H9 (cell line): Measurements from ENCODE around the gene DBN1. TPM values are rescaled to one million over a fixed set of nuclear protein-coding genes. Genes with fewer than 3 reads are reported as not detected.
A peak's percentile ranks its signal among the peaks of the same experiment; 100 is the strongest.

Source experiments
- DNase-seq: peaks from one replicate; pipeline ENCODE4 v3.0.0-alpha.2; 2017
- H2AFZ ChIP-seq: one replicate; pipeline ENCODE4 v1.6.1; 2013; ENCODE audit warnings: mild to moderate bottlenecking, low read length, control low read depth, moderate library complexity
- H2AK5ac ChIP-seq: 2 replicates; pipeline ENCODE4 v1.6.1; 2013; ENCODE audit warnings: low read length, control low read depth, mixed read lengths; ENCODE audit not compliant: insufficient read length
- H2BK120ac ChIP-seq: one replicate; pipeline ENCODE4 v1.6.1; 2013; ENCODE audit warnings: low read depth, mild to moderate bottlenecking, low read length, control low read depth, inconsistent platforms; ENCODE audit not compliant: poor library complexity, severe bottlenecking
- H2BK12ac ChIP-seq: 2 replicates; pipeline ENCODE4 v1.6.1; 2013; ENCODE audit warnings: low read length, control low read depth, mixed read lengths, low read depth; ENCODE audit not compliant: insufficient read length
- H2BK15ac ChIP-seq: 2 replicates; pipeline ENCODE4 v1.6.1; 2013; ENCODE audit warnings: low read depth, low read length, control low read depth
- H2BK20ac ChIP-seq: one replicate; pipeline ENCODE4 v1.6.1; 2013; ENCODE audit warnings: low read depth, mild to moderate bottlenecking, low read length, control low read depth, inconsistent platforms; ENCODE audit not compliant: poor library complexity, severe bottlenecking
- H2BK5ac ChIP-seq: 2 replicates; pipeline ENCODE4 v1.6.1; 2013; ENCODE audit warnings: low read length, control low read depth, mixed read lengths; ENCODE audit not compliant: insufficient read length
- H3K14ac ChIP-seq: 2 replicates; pipeline ENCODE4 v1.6.1; 2013; ENCODE audit warnings: low read length, control low read depth; ENCODE audit not compliant: insufficient read depth
- H3K18ac ChIP-seq: 2 replicates; pipeline ENCODE4 v1.6.1; 2013; ENCODE audit warnings: low read depth, mild to moderate bottlenecking, mixed read lengths, low read length, control low read depth; ENCODE audit not compliant: insufficient read length
- H3K23ac ChIP-seq: 2 replicates; pipeline ENCODE4 v1.6.1; 2013; ENCODE audit warnings: low read length, control low read depth, mixed read lengths, low read depth; ENCODE audit not compliant: insufficient read length
- H3K23me2 ChIP-seq: 2 replicates; pipeline ENCODE4 v1.6.1; 2013; ENCODE audit warnings: low read depth, mild to moderate bottlenecking, mixed read lengths, low read length, control low read depth; ENCODE audit not compliant: insufficient read length, poor library complexity, severe bottlenecking
- H3K27ac ChIP-seq: 2 replicates; pipeline ENCODE4 v1.5.1; 2013; ENCODE audit warnings: low read length, control low read depth, mixed read lengths, low read depth; ENCODE audit not compliant: insufficient read length
- H3K27me3 ChIP-seq: 2 replicates; pipeline ENCODE4 v1.6.1; 2013; ENCODE audit warnings: low read length, control low read depth, inconsistent platforms; ENCODE audit not compliant: insufficient read depth
- H3K4ac ChIP-seq: 2 replicates; pipeline ENCODE4 v1.6.1; 2013; ENCODE audit warnings: low read depth, mild to moderate bottlenecking, control low read depth, inconsistent platforms, low read length, moderate library complexity
- H3K4me1 ChIP-seq: 2 replicates; pipeline ENCODE4 v1.6.1; 2013; ENCODE audit warnings: low read length, control low read depth, inconsistent platforms; ENCODE audit not compliant: insufficient read depth
- H3K4me2 ChIP-seq: 2 replicates; pipeline ENCODE4 v1.6.1; 2013; ENCODE audit warnings: low read length, control low read depth, mixed read lengths; ENCODE audit not compliant: insufficient read length, insufficient read depth
- H3K56ac ChIP-seq: 2 replicates; pipeline ENCODE4 v1.6.1; 2013; ENCODE audit warnings: low read depth, mild to moderate bottlenecking, mixed read lengths, low read length, control low read depth; ENCODE audit not compliant: insufficient read length
- H3K79me1 ChIP-seq: 2 replicates; pipeline ENCODE4 v1.6.1; 2013; ENCODE audit warnings: low read depth, mild to moderate bottlenecking, moderate library complexity, low read length, control low read depth, inconsistent platforms; ENCODE audit not compliant: insufficient read depth, poor library complexity, severe bottlenecking
- H3K79me2 ChIP-seq: 2 replicates; pipeline ENCODE4 v1.6.1; 2013; ENCODE audit warnings: low read length, control low read depth, inconsistent platforms; ENCODE audit not compliant: insufficient read depth
- H3K9ac ChIP-seq: 2 replicates; pipeline ENCODE4 v1.6.1; 2013; ENCODE audit warnings: low read length, control low read depth, mixed read lengths; ENCODE audit not compliant: insufficient read length; ENCODE audit errors: extremely low read depth
- H3K9me3 ChIP-seq: one replicate; pipeline ENCODE4 v1.6.1; 2013; ENCODE audit warnings: low read depth, low read length, inconsistent platforms; ENCODE audit not compliant: control insufficient read depth
- H3T11ph ChIP-seq: one replicate; pipeline ENCODE4 v1.6.1; 2013; ENCODE audit warnings: mild to moderate bottlenecking, low read length, control low read depth, inconsistent platforms
- H4K20me1 ChIP-seq: one replicate; pipeline ENCODE4 v1.6.1; 2013; ENCODE audit not compliant: control insufficient read depth, insufficient read length, insufficient read depth
- H4K5ac ChIP-seq: 2 replicates; pipeline ENCODE4 v1.6.1; 2013; ENCODE audit warnings: low read depth, mild to moderate bottlenecking, mixed read lengths, low read length, control low read depth; ENCODE audit not compliant: insufficient read length
- H4K8ac ChIP-seq: replicated peaks from 2 replicates; pipeline ENCODE4 v1.6.1; 2013; ENCODE audit warnings: low read length, control low read depth, mixed read lengths, low read depth; ENCODE audit not compliant: insufficient read length
- H4K91ac ChIP-seq: 2 replicates; pipeline ENCODE4 v1.6.1; 2013; ENCODE audit warnings: low read depth, mild to moderate bottlenecking, moderate library complexity, mixed read lengths, low read length, control low read depth; ENCODE audit not compliant: insufficient read length
- H3K27ac Mint-ChIP-seq, 3 experiments: 2 replicates in 2 of 3; 3 replicates in 1 of 3; pipeline ENCODE4 v1.8.0; 2020 to 2021; ENCODE audit warnings: mixed read lengths in 3 of 3, mild to moderate bottlenecking in 1 of 3, moderate library complexity in 1 of 3
- H3K27me3 Mint-ChIP-seq: 2 replicates; pipeline ENCODE4 v1.8.0; 2021; ENCODE audit warnings: low read depth, mild to moderate bottlenecking, moderate library complexity, mixed read lengths
- H3K36me3 Mint-ChIP-seq, 3 experiments: 2 replicates in 2 of 3; 3 replicates in 1 of 3; pipeline ENCODE4 v1.8.0; 2020 to 2021; ENCODE audit warnings: low read depth in 3 of 3, mixed read lengths in 3 of 3; ENCODE audit not compliant: insufficient read depth in 1 of 3
- H3K4me1 Mint-ChIP-seq, 2 experiments: 2 replicates each; pipeline ENCODE4 v1.8.0; 2020; ENCODE audit warnings: mixed read lengths in 2 of 2
- H3K4me3 Mint-ChIP-seq, 2 experiments: 2 replicates in 1 of 2; 3 replicates in 1 of 2; pipeline ENCODE4 v1.8.0; 2020 to 2021; ENCODE audit warnings: mild to moderate bottlenecking in 2 of 2, mixed read lengths in 2 of 2, moderate library complexity in 1 of 2
- H3K9me3 Mint-ChIP-seq, 2 experiments: 2 replicates in 1 of 2; 3 replicates in 1 of 2; pipeline ENCODE4 v1.8.0; 2020; ENCODE audit warnings: mild to moderate bottlenecking in 2 of 2, mixed read lengths in 2 of 2, moderate library complexity in 1 of 2
- CTCF ChIP-seq: fragments of 200-600 bp; sonication (generic); conservative IDR thresholded peaks from 3 replicates; pipeline ENCODE4 v1.8.0; 2021; ENCODE audit warnings: antibody characterized with exemption, mild to moderate bottlenecking
- WGBS: extraction: QIAGEN DNeasy Blood & Tissue Kit; methylation state at CpG from one replicate; pipeline ENCODE4 v1.1.7; 2013; ENCODE audit warnings: missing lambda C conversion rate, low lambda C conversion rate, mixed read lengths; ENCODE audit not compliant: insufficient read length; ENCODE audit errors: extremely low coverage; 5-methylcytosine and 5-hydroxymethylcytosine counted together
- total RNA-seq: library from RNA; stranded (reverse); gene quantifications from 2 replicates; pipeline ENCODE4 v1.2.1, GENCODE V29; 2021

DBN1 gene
- total RNA-seq, 1 experiment from 2014 or later, result 340 TPM

- Mint-ChIP-seq H3K27ac (0 out of 7 replicates have a peak overlapping the region, but pooled peaks of 1 of the 3 experiments have one; percentile 53), H3K4me1 (peaks cover 3 to 11% of the 10 kb centered on the region in 2 experiments; a peak in 3 of 4 replicates), H3K27me3 (no peaks in the 10 kb centered on the region; the same call in none of the 2 replicates), H3K36me3 (peaks cover 44 to 86% (median 84%) of the 10 kb centered on the region in 3 experiments), H3K9me3 (no peaks in the 10 kb centered on the region; a peak in 1 of 5 replicates), H3K4me3 (no peak overlapping the region)
- Histone ChIP-seq H2BK12ac (no peak overlapping the region), H3K9ac (no peak overlapping the region), H3K14ac (no peak overlapping the region), H3K18ac (no peak overlapping the region), H2BK5ac (no peak overlapping the region), H3K27me3 (no peaks in the 10 kb centered on the region), H4K8ac (no peak overlapping the region), H3K23ac (no peak overlapping the region), H3K9me3 (no peaks in the 10 kb centered on the region), H4K5ac (no peak overlapping the region), H2BK15ac (no peak overlapping the region), H4K91ac (no peak overlapping the region), H2BK20ac (no peak overlapping the region), H4K20me1 (no peaks in the 10 kb centered on the region), H3K4ac (no peak overlapping the region), H3T11ph (no peak overlapping the region), H2BK120ac (no peak overlapping the region), H3K27ac (no peak overlapping the region), H3K79me2 (no peaks in the 10 kb centered on the region), H3K56ac (no peak overlapping the region), H3K4me2 (no peak overlapping the region), H3K23me2 (no peaks in the 10 kb centered on the region), H3K4me1 (no peaks in the 10 kb centered on the region; the same call in 1 of the 2 replicates), H2AFZ (no peak overlapping the region), H2AK5ac (no peak overlapping the region), H3K79me1 (no peaks in the 10 kb centered on the region)
- no peak for DNase-seq
- WGBS, result no CpG with 5 or more reads among the region's 8 CpGs
- no peak for TF ChIP-seq CTCF
Measured at GRCh38 chr5:177487144-177487543, 13.7 kb upstream of the DBN1 start.
